ENCODE data around the gene DENND5B.

GRCh38 chr12:31521964-31522363, 69.0 kb downstream of the DENND5B start:
- TF ChIP-seq POLR2A (IDR thresholded peaks at IDR 0.05) (no peak), CTCF (IDR thresholded peaks at IDR 0.05) (no peak)

Measured in Peyer's patch (tissue), 4 donors.